Suprapubic skin (tissue), 3 donors: Measurements from ENCODE around the gene ABCC6.
"Not testable (repeated sequence)": the region's sequence is repeated elsewhere in the genome, so short reads cannot be mapped to it uniquely, and the experiment has no call there.

ENCODE experiments used
- POLR2A ChIP-seq, 2 donors: fragments of 450-650 bp; IDR thresholded peaks; one replicate each; pipeline ENCODE4 v1.6.1; 2017; ENCODE audit warnings: antibody characterized with exemption in 2 of 2, mild to moderate bottlenecking in 2 of 2, moderate library complexity in 2 of 2
- TF ChIP-seq, protein P1 (sequence below), 2 donors: fragments of 200-600 bp in 1 of 2; fragments of 450-650 bp in 1 of 2; sonication (generic) in 1 of 2; IDR thresholded peaks; one replicate each; pipeline ENCODE4 v1.5.1; 2016 to 2019; ENCODE audit warnings: antibody characterized with exemption in 2 of 2, mild to moderate bottlenecking in 1 of 2, moderate library complexity in 1 of 2

DNA sequence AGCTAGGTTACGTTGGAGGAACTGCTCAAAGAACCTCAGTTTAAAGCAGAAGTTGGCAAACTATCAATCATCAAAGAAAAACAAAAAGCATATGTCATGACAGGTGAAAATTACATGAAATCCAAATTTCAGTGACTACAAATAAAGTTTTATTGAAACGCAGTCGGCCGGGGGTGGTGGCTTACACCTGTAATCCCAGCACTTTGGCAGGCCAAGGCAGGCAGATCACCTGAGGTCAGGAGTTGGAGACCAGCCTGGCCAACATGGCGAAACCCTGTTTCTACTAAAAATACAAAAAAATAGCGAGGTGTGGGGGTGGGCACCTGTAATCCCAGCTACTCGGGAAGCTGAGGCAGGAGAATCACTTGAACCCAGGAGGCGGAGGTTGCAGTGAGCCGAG is 2.8 kb downstream of the ABCC6 start:
- TF ChIP-seq, protein P1, sequence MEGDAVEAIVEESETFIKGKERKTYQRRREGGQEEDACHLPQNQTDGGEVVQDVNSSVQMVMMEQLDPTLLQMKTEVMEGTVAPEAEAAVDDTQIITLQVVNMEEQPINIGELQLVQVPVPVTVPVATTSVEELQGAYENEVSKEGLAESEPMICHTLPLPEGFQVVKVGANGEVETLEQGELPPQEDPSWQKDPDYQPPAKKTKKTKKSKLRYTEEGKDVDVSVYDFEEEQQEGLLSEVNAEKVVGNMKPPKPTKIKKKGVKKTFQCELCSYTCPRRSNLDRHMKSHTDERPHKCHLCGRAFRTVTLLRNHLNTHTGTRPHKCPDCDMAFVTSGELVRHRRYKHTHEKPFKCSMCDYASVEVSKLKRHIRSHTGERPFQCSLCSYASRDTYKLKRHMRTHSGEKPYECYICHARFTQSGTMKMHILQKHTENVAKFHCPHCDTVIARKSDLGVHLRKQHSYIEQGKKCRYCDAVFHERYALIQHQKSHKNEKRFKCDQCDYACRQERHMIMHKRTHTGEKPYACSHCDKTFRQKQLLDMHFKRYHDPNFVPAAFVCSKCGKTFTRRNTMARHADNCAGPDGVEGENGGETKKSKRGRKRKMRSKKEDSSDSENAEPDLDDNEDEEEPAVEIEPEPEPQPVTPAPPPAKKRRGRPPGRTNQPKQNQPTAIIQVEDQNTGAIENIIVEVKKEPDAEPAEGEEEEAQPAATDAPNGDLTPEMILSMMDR (IDR thresholded peaks at IDR 0.05), result not testable (repeated sequence)
- TF ChIP-seq POLR2A (IDR thresholded peaks at IDR 0.05), result not testable (repeated sequence)
